SW480 (cell line): ENCODE results near the gene SPINDOC.
"Not testable (repeated sequence)": the region's sequence is repeated elsewhere in the genome, so short reads cannot be mapped to it uniquely, and the experiment has no call there.

Experiments used
- DNase-seq: peaks from one replicate; pipeline ENCODE4 v3.0.0-alpha.2; 2016; ENCODE audit warnings: low spot score

Gene SPINDOC, protein sequence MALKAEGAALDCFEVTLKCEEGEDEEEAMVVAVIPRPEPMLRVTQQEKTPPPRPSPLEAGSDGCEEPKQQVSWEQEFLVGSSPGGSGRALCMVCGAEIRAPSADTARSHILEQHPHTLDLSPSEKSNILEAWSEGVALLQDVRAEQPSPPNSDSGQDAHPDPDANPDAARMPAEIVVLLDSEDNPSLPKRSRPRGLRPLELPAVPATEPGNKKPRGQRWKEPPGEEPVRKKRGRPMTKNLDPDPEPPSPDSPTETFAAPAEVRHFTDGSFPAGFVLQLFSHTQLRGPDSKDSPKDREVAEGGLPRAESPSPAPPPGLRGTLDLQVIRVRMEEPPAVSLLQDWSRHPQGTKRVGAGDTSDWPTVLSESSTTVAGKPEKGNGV

DNA sequence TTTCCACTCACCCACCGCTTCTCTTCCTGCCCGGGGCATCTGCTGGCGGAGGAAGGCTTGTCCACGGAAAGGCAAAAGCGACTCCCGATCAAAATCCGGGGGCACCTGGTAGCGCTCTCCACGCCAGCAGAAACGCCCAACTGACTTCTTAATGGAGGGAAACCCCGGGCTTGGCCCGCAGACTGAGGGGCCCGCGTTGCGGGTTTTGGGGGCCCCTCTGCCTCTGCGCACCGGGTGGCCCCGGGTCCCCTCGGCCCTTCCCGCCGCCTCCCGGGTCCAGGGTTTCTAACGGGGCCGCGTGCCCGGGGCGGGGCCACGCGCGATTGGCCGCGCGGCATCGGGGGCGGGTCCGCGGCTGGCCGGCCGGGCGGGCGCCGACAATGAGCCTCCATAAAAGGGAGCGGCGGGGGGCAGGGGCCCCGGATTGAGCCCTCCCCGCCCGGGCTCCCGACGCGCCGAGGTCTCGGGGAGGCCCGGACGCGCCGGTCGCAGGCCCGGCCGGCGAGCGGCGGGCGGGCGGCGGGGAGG lies at the start of gene SPINDOC:
TSS of gene SPINDOC (plus strand) at position 422 of the 528 bp plus-strand sequence. CDS start 231 bp downstream, outside the sequence.
- DNase-seq = peak; percentile 62

GRCh38 chr11:63763496-63764339 lies 49.5 kb upstream of the SPINDOC start:
- peak; percentile 83 for DNase-seq

- no peak for DNase-seq
Observed at GRCh38 chr11:63764340-63764678, 48.9 kb upstream of the SPINDOC start.

DNA sequence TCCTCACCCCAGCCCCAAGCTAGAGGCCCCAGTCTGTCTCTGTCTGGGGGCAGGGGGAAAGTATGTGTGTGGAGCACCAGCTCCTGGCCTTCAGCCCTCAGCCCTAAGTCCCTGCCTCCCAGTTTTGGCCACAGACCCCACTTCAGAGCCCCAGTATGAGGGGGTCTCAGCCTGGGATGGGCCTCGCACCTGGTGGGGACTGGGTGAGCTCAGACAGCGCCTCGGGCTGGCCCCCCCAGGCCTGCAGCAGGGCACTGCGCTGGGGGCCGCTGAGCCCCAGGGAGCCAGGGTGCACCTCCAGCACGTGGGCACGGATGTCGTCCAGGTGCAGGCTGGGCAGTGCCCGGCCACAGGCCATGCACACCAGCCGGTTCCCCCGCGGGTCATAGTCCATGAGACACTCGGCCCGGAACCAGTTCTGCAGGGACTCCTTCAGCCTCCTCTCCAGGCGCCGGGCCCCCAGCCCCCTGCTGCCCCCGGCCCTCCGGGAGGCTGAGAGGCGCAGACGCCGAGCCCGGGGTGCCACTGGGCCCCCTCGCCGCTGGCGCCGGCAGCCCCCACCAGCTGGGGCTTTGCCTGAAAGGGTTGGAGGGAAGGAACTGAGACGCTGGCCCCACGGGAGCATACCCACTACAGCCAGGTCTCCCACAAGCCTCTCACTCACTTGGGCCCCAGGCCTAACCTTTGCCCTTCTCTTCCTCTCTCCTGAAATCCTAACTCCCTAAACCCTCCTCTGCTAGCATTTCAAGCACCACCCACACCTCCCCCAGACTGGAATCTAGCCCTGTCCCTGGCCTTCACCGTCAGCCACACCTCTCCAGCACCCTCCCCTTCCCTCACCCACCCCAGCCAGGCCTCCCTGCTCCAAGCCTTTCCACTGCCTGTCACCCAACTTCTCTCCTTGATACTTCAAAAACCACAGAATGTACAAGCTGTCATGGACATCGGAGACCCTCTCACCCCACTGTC lies 48.3 kb upstream of the SPINDOC start:
- peak; percentile 74 for DNase-seq

DNA sequence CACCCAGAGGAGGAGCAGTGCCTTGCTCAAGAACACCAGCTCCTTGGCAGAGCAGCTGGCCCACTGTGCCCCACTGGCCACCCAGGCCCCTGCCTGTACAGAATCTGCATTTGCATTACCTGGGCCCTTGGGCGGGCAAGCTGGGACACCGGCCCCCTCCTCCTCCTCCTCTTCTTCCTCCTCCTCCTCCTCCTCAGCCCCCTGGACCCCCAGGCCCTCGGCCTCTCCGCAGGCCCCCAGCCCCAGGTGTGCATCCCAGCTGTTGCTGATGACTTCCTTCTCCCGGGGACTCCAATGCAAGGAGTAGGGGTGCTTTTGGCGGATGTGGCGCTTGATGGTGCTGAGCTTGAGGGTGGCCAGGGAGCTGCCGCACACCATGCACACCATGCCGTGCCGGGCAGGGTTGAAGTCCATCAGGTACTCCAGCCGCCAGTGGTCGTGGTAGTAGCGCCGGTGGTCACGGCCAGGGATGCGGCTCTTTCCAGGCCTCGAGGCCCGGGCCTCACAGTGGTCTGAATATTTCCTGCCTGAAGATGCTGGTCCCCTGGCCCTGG lies 47.5 kb upstream of the SPINDOC start:
- DNase-seq = no peak

DNA sequence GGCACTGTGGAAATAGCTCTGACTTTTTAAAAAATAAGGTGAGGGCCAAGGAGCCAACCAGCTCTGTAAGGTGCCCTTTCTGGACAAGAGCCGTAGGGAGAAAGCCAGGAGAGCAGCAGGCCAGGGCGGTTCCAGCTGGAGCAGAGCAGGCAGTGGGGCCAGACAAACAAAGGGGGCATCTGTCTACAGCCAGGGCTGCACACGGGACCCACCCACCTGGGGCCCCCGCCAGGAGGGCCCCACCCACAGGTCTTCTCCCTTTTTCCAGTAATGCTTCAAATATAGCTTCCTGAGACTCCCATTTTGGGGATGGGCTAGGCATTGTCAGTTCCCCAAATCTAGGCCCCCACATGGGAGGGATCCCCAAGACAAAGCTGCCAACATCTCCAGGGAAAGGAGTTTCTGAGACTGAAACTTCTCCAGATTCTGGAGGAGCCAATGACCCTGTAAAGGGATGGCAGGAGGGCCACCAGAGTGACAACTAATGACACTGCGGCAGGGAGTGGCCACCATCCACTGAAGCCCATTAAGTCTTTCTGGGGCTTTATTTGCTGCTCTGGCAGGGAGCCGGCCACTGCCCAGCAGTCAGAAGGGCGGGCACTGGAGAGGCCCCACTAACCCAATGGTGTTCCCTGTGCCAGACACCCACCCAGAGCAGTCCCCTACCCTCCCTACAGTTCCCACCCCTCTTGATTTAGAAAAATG lies 46.6 kb upstream of the SPINDOC start:
- peak; percentile 56 for DNase-seq

GRCh38 chr11:63767267-63767564 lies 46.0 kb upstream of the SPINDOC start:
- no peak for DNase-seq

GRCh38 chr11:63767565-63768236 lies 45.6 kb upstream of the SPINDOC start:
- DNase-seq = peak; percentile 81

GRCh38 chr11:63768237-63769041 lies 44.8 kb upstream of the SPINDOC start, which contains the start of gene ZFTA:
Gene ZFTA, minus strand, starts transcription at chr11:63768775. Its CDS starts 153 bp downstream, at chr11:63768622.
- DNase-seq = peak; percentile 73

DNA sequence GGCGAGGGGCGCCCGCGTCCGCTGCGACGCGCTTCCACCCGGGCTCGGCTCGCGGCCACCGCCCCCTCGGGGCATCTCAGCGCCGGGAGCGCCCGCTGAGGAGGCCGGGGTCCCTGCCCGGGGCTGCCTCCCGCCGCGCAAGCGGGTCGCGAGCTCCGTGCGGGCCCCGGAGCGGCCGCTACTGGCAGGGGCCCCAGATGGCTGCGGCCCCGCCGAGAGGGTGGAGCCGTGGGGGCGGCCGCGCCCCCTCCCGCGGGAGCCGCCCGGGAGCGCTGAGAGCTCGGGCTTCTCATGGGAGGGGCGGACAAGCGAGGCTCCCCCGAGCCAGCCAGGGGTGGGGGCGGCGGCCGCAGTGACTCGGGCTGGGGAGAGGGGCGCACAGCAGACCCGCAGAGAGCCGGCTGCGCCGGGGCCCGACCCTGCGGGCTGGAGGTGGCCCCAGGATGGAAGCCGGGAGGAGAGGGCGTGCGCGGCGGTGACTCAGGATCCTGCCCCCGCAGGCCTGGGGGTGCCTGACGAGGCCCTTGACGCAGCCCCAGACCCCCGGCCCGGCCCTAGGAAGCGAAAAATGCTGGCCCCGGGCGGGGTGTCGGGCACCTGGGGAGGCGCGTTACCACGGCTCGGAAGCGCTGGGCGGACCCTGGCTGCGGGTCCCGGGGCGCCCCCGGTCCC lies 44.1 kb upstream of the SPINDOC start:
- DNase-seq = peak; percentile 42

- peak; percentile 58 for DNase-seq
Observed at GRCh38 chr11:63769714-63770455, 43.4 kb upstream of the SPINDOC start.

- DNase-seq = no peak
Observed at GRCh38 chr11:63770763-63771162, 42.5 kb upstream of the SPINDOC start.

DNA sequence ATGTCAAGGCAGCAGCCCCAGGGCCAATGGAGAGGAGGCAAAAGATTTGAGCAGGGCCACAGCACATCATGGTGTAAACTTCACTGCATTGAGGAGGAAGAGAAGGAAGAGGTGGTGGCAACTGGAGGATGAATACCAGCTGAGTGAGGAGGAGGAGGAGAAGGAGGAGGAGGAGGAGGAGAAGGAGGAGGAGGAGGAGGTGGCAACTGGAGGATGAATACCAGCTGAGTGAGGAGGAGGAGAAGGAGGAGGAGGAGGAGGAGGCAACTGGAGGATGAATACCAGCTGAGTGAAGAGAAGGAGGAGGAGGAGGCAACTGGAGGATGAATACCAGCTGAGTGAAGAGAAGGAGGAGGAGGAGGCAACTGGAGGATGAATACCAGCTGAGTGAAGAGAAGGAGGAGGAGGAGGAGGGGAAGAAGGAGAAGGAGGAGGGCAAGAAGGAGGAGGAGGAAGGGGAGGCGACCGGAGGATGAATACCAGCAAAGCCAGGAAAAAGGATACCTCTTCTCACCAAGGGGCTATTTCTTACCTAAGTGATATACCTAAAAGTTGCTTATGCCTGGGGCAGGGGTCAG lies 41.4 kb upstream of the SPINDOC start:
- DNase-seq = not testable (repeated sequence)

DNA sequence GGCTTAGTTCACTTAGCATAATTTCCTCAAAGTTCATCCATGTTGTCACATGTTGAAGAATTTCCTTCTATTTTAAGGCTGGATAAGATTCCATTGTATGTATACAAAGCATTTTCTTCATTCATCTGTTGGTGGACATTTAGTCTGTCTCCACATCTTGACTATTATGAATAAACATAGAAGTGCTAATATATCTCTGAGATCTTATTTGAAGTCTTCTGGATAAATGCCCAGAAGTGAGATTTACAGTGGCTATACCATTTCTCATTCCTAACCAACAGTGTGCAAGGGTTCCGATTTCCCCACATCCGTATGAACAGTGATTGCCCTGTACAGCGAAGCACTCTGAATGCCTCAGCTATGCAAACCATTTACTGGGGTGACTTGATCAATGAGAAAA lies 38.1 kb upstream of the SPINDOC start:
- no peak for DNase-seq

- DNase-seq = no peak
Observed at GRCh38 chr11:63779039-63779438, 34.2 kb upstream of the SPINDOC start.

GRCh38 chr11:63782749-63783148 lies 30.5 kb upstream of the SPINDOC start:
- DNase-seq = no peak

GRCh38 chr11:63783925-63784592 lies 29.2 kb upstream of the SPINDOC start:
- DNase-seq = no peak
